Tibial nerve (tissue), 4 donors: ENCODE measurements around the gene CCK. TPM values are rescaled to one million over a fixed set of nuclear protein-coding genes. Genes with fewer than 3 reads are reported as not detected.

Experiments
- DNase-seq, 2 donors: peaks; one replicate each; pipeline ENCODE4 v3.0.0-alpha.2; 2019; ENCODE audit warnings: low spot score in 2 of 2
- H3K27ac ChIP-seq, 4 donors: fragments of 200-600 bp; sonication (generic) in 3 of 4; one replicate each; pipeline ENCODE4 v1.5.1; 2017 to 2019; ENCODE audit warnings: mild to moderate bottlenecking in 1 of 4
- H3K27me3 ChIP-seq, 2 donors: fragments of 200-600 bp; sonication (generic) in 1 of 2; one replicate each; pipeline versions ENCODE4 v1.5.1 to v1.6.0; 2017 to 2019
- H3K36me3 ChIP-seq, 3 donors: fragments of 200-600 bp; sonication (generic); one replicate each; pipeline ENCODE4 v1.5.1; 2018 to 2019
- H3K4me1 ChIP-seq, 4 donors: fragments of 200-600 bp; sonication (generic) in 3 of 4; one replicate each; pipeline ENCODE4 v1.5.1; 2017 to 2019
- H3K4me3 ChIP-seq, 4 donors: fragments of 200-600 bp; sonication (generic) in 3 of 4; one replicate each; pipeline ENCODE4 v1.5.1; 2017 to 2019; ENCODE audit warnings: mild to moderate bottlenecking in 1 of 4, moderate library complexity in 1 of 4
- H3K9me3 ChIP-seq, 4 donors: fragments of 200-600 bp; sonication (generic) in 3 of 4; one replicate each; pipeline ENCODE4 v1.5.1; 2017 to 2019
- CTCF ChIP-seq, 5 experiments: fragments of 200-600 bp in 3 of 5; fragments of 450-650 bp in 2 of 5; sonication (generic) in 3 of 5; IDR thresholded peaks; one replicate each; pipeline ENCODE4 v1.5.1; 2016 to 2019; ENCODE audit warnings: antibody characterized with exemption in 5 of 5, mild to moderate bottlenecking in 3 of 5, moderate library complexity in 2 of 5
- EP300 ChIP-seq, 2 donors: sonication (generic); formaldehyde crosslinking; IDR thresholded peaks; one replicate each; pipeline ENCODE4 v1.6.1; 2017; ENCODE audit warnings: antibody characterized with exemption in 2 of 2, mild to moderate bottlenecking in 1 of 2
- POLR2A ChIP-seq, 2 donors: fragments of 450-650 bp; IDR thresholded peaks; one replicate each; pipeline ENCODE4 v1.6.1; 2017; ENCODE audit warnings: antibody characterized with exemption in 2 of 2, mild to moderate bottlenecking in 2 of 2, moderate library complexity in 2 of 2
- WGBS, 2 donors: methylation state at CpG; one replicate each; pipeline ENCODE4 v1.1.5; 2018; 5-methylcytosine and 5-hydroxymethylcytosine counted together
- total RNA-seq, 4 donors: library from RNA; depleted of rRNA; stranded (reverse); fragments of >200 nt; gene quantifications; one replicate each; pipeline ENCODE4 v1.1.0, GENCODE V29; 2016

Gene CCK
- total RNA-seq, 4 donors from 2014 or later = not detected

- Histone ChIP-seq H3K9me3 (no peaks in the 10 kb centered on the region), H3K4me1 (peaks cover 0 to 13% (median 0%) of the 10 kb centered on the region in 4 donors), H3K27me3 (no peaks in the 10 kb centered on the region), H3K36me3 (peaks cover 0 to 19% (median 2%) of the 10 kb centered on the region in 3 donors), H3K27ac (no peak overlapping the region), H3K4me3 (no peak overlapping the region)
- 38 to 43% methylated on average over 5 of the region's 5 CpGs for WGBS, 2 donors
- TF ChIP-seq POLR2A (IDR thresholded peaks at IDR 0.05) = no peak
- DNase-seq = no peak
Observed at GRCh38 chr3:42228796-42229195, 37.2 kb downstream of the CCK start.

- WGBS, 2 donors = 80 to 85% methylated on average over 11 of the region's 11 CpGs
- Histone ChIP-seq H3K36me3 (peaks cover 4 to 40% (median 11%) of the 10 kb centered on the region in 3 donors), H3K9me3 (no peaks in the 10 kb centered on the region), H3K27ac (no peak overlapping the region), H3K27me3 (no peaks in the 10 kb centered on the region), H3K4me1 (peaks cover 0 to 13% (median 0%) of the 10 kb centered on the region in 4 donors), H3K4me3 (no peak overlapping the region)
- DNase-seq = no peak
- no peak for TF ChIP-seq POLR2A (IDR thresholded peaks at IDR 0.05)
- no peak for TF ChIP-seq CTCF (IDR thresholded peaks at IDR 0.05)
- TF ChIP-seq EP300 (IDR thresholded peaks at IDR 0.05) = no peak
Observed at GRCh38 chr3:42226470-42227425, 39.2 kb downstream of the CCK start.

DNA sequence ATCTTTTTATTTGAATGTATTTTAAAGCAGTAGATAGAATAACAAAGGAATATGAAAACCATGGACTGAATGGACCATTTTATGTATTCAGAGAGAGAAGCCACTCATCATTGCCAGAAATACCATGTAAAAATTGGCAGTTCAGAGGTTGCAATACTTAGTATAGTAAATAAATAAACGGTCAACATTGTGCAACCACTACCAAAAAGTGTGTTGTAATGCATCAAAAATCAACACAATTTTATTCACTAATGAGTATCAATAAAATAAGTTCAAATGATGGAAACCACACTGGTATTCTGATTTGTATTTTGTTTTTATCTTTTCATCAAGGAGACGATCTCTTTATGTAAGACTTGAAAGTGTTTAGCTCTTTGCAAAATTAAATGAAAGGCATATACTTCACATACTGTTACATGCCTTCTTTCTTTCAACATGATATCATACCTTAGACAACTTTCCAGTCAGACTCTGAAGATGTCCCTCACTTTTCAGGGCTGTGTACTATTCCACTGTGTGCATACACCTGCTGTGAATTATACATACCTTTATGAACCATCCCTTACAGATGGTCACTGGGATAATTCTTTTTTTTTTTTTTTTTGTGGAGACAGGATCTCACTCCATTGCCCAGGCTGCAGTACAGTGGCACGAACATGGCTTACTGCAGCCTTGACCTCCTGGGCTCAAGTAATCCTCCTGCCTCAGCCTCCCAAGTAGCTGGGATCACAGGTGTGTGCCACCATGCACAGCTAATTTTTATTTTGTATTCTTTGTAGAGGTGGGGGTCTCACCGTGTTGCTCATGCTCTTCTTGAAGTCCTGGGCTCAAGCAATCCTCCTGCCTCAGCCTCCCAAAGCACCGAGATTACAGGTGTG lies 40.3 kb downstream of the CCK start:
- Histone ChIP-seq H3K27ac (peak overlapping the region in 1 of 4 donors; percentile 63), H3K9me3 (no peaks in the 10 kb centered on the region), H3K4me1 (peaks cover 0 to 13% (median 0%) of the 10 kb centered on the region in 4 donors), H3K4me3 (no peak overlapping the region), H3K27me3 (no peaks in the 10 kb centered on the region), H3K36me3 (peaks cover 4 to 48% (median 11%) of the 10 kb centered on the region in 3 donors)
- TF ChIP-seq EP300 (IDR thresholded peaks at IDR 0.05) = no peak
- TF ChIP-seq CTCF (IDR thresholded peaks at IDR 0.05) = no peak
- no peak for TF ChIP-seq POLR2A (IDR thresholded peaks at IDR 0.05)
- 82 to 86% methylated on average over 5 of the region's 5 CpGs for WGBS, 2 donors
- no peak for DNase-seq

DNA sequence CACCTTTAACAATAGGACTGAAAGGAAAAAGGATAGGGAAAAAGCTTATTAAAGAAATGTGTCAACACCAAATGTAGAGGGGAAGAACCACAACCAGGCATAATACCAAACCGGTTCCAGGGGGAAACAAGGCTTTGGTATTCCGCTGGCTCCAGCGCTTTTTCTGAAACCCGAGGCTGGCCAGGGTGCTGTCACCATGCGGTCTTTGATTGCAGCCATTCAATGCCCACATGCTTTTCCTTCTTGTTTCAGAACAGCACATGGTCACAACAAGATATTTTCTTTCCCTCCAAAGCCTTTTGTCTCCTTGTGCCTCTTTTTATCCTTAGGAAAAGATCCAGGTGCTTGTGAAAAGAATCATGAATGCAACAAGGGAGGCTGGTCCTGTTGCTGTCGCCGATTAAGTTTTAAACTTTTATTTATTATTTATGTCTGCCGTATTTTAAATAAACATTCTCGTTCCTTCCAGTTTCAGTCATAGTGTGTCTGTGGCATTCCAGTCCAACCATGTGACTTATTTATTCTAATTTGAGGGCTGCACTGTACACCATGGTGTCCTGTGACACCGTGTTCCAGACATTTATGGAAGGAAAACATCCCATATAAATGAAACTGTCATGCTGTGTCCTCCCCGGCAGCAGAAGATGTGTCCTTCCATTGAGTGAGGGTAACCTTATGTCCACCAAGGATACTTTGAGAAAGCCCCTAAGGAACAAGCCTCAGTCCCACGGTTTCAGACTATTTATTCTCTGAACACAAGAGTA lies 41.1 kb downstream of the CCK start:
- no peak overlapping the region for H3K4me3 ChIP-seq
- H3K36me3 ChIP-seq = peaks cover 4 to 57% (median 11%) of the 10 kb centered on the region in 3 donors
- H3K4me1 ChIP-seq = peaks cover 0 to 7% (median 0%) of the 10 kb centered on the region in 4 donors
- TF ChIP-seq POLR2A (IDR thresholded peaks at IDR 0.05) (no peak), EP300 (IDR thresholded peaks at IDR 0.05) (no peak), CTCF (IDR thresholded peaks at IDR 0.05) (no peak)
- no peaks in the 10 kb centered on the region for H3K27me3 ChIP-seq
- WGBS, 2 donors = 57 to 62% methylated on average over 12 of the region's 12 CpGs
- DNase-seq = no peak
- H3K27ac ChIP-seq = peak overlapping the region in 3 of 4 donors; percentile 27 to 64 (median 63)
- H3K9me3 ChIP-seq = no peaks in the 10 kb centered on the region

GRCh38 chr3:42224178-42224577 lies 41.8 kb downstream of the CCK start:
- H3K36me3 ChIP-seq = peaks cover 4 to 63% (median 13%) of the 10 kb centered on the region in 3 donors
- H3K9me3 ChIP-seq = no peaks in the 10 kb centered on the region
- 77 to 81% methylated on average over 9 of the region's 9 CpGs for WGBS, 2 donors
- peak overlapping the region in 3 of 4 donors; percentile 27 to 64 (median 63) for H3K27ac ChIP-seq
- no peak for TF ChIP-seq POLR2A (IDR thresholded peaks at IDR 0.05)
- no peak for TF ChIP-seq EP300 (IDR thresholded peaks at IDR 0.05)
- TF ChIP-seq CTCF (IDR thresholded peaks at IDR 0.05) = no peak
- no peak for DNase-seq
- H3K27me3 ChIP-seq = no peaks in the 10 kb centered on the region
- H3K4me1 ChIP-seq = peaks cover 0 to under 1% (median 0%) of the 10 kb centered on the region in 4 donors
- no peak overlapping the region for H3K4me3 ChIP-seq
